Tibial nerve (tissue), 4 donors: ENCODE results near the gene ZNF148. TPM values are rescaled to one million over a fixed set of nuclear protein-coding genes. Genes with fewer than 3 reads are reported as not detected.

Source experiments
- DNase-seq, 2 donors: peaks; one replicate each; pipeline ENCODE4 v3.0.0-alpha.2; 2019; ENCODE audit warnings: low spot score in 2 of 2
- H3K27ac ChIP-seq, 4 donors: fragments of 200-600 bp; sonication (generic) in 3 of 4; one replicate each; pipeline ENCODE4 v1.5.1; 2017 to 2019; ENCODE audit warnings: mild to moderate bottlenecking in 1 of 4
- H3K27me3 ChIP-seq, 2 donors: fragments of 200-600 bp; sonication (generic) in 1 of 2; one replicate each; pipeline versions ENCODE4 v1.5.1 to v1.6.0; 2017 to 2019
- H3K36me3 ChIP-seq, 3 donors: fragments of 200-600 bp; sonication (generic); one replicate each; pipeline ENCODE4 v1.5.1; 2018 to 2019
- H3K4me1 ChIP-seq, 4 donors: fragments of 200-600 bp; sonication (generic) in 3 of 4; one replicate each; pipeline ENCODE4 v1.5.1; 2017 to 2019
- H3K4me3 ChIP-seq, 4 donors: fragments of 200-600 bp; sonication (generic) in 3 of 4; one replicate each; pipeline ENCODE4 v1.5.1; 2017 to 2019; ENCODE audit warnings: mild to moderate bottlenecking in 1 of 4, moderate library complexity in 1 of 4
- H3K9me3 ChIP-seq, 4 donors: fragments of 200-600 bp; sonication (generic) in 3 of 4; one replicate each; pipeline ENCODE4 v1.5.1; 2017 to 2019
- CTCF ChIP-seq, 5 experiments: fragments of 200-600 bp in 3 of 5; fragments of 450-650 bp in 2 of 5; sonication (generic) in 3 of 5; IDR thresholded peaks; one replicate each; pipeline ENCODE4 v1.5.1; 2016 to 2019; ENCODE audit warnings: antibody characterized with exemption in 5 of 5, mild to moderate bottlenecking in 3 of 5, moderate library complexity in 2 of 5
- EP300 ChIP-seq, 2 donors: sonication (generic); formaldehyde crosslinking; IDR thresholded peaks; one replicate each; pipeline ENCODE4 v1.6.1; 2017; ENCODE audit warnings: antibody characterized with exemption in 2 of 2, mild to moderate bottlenecking in 1 of 2
- POLR2A ChIP-seq, 2 donors: fragments of 450-650 bp; IDR thresholded peaks; one replicate each; pipeline ENCODE4 v1.6.1; 2017; ENCODE audit warnings: antibody characterized with exemption in 2 of 2, mild to moderate bottlenecking in 2 of 2, moderate library complexity in 2 of 2
- WGBS, 2 donors: methylation state at CpG; one replicate each; pipeline ENCODE4 v1.1.5; 2018; 5-methylcytosine and 5-hydroxymethylcytosine counted together
- total RNA-seq, 4 donors: library from RNA; depleted of rRNA; stranded (reverse); fragments of >200 nt; gene quantifications; one replicate each; pipeline ENCODE4 v1.1.0, GENCODE V29; 2016

Gene ZNF148
- total RNA-seq, 4 donors from 2014 or later = 19.5 to 28.0 (median 24.0) TPM

GRCh38 chr3:125324341-125324740 lies 50.8 kb downstream of the ZNF148 start:
- H3K27me3 ChIP-seq = no peaks in the 10 kb centered on the region
- peaks cover 0 to 45% (median 0%) of the 10 kb centered on the region in 3 donors for H3K36me3 ChIP-seq
- TF ChIP-seq CTCF (IDR thresholded peaks at IDR 0.05) (no peak), POLR2A (IDR thresholded peaks at IDR 0.05) (no peak), EP300 (IDR thresholded peaks at IDR 0.05) (no peak)

GRCh38 chr3:125322917-125323316 lies 52.2 kb downstream of the ZNF148 start:
- Histone ChIP-seq H3K4me3 (no peak overlapping the region), H3K4me1 (no peaks in the 10 kb centered on the region), H3K27ac (no peak overlapping the region), H3K27me3 (no peaks in the 10 kb centered on the region), H3K9me3 (peaks cover 0 to 16% (median 0%) of the 10 kb centered on the region in 4 donors), H3K36me3 (peaks cover 0 to 43% (median 0%) of the 10 kb centered on the region in 3 donors)
- WGBS, 2 donors = 95 to 96% methylated on average over 2 of the region's 2 CpGs
- TF ChIP-seq EP300 (IDR thresholded peaks at IDR 0.05) (no peak), POLR2A (IDR thresholded peaks at IDR 0.05) (no peak), CTCF (IDR thresholded peaks at IDR 0.05) (no peak)
- no peak for DNase-seq

More at GRCh38 chr3:125324341-125324740, 50.8 kb downstream of the ZNF148 start:
- WGBS, 2 donors = 59 to 63% methylated on average over 1 of the region's 1 CpG
- Histone ChIP-seq H3K9me3 (peaks cover 0 to 16% (median 0%) of the 10 kb centered on the region in 4 donors), H3K4me3 (no peak overlapping the region), H3K27ac (no peak overlapping the region), H3K4me1 (no peaks in the 10 kb centered on the region)
- no peak for DNase-seq

GRCh38 chr3:125322166-125322565 lies 53.0 kb downstream of the ZNF148 start:
- Histone ChIP-seq H3K27ac (no peak overlapping the region), H3K4me3 (no peak overlapping the region), H3K36me3 (peaks cover 0 to 40% (median 0%) of the 10 kb centered on the region in 3 donors), H3K27me3 (no peaks in the 10 kb centered on the region), H3K9me3 (peaks cover 0 to 16% (median 0%) of the 10 kb centered on the region in 4 donors), H3K4me1 (no peaks in the 10 kb centered on the region)
- TF ChIP-seq CTCF (IDR thresholded peaks at IDR 0.05) = no peak
- no peak for TF ChIP-seq EP300 (IDR thresholded peaks at IDR 0.05)
- TF ChIP-seq POLR2A (IDR thresholded peaks at IDR 0.05) = no peak
- no peak for DNase-seq
- WGBS, 2 donors = 84 to 86% methylated on average over 6 of the region's 6 CpGs

- 90 to 91% methylated on average over 2 of the region's 2 CpGs for WGBS, 2 donors
- H3K27ac ChIP-seq = no peak overlapping the region
- no peaks in the 10 kb centered on the region for H3K4me1 ChIP-seq
- H3K9me3 ChIP-seq = peaks cover 0 to 3% (median 0%) of the 10 kb centered on the region in 4 donors
- H3K36me3 ChIP-seq = peaks cover 0 to 22% (median 0%) of the 10 kb centered on the region in 3 donors
- no peak overlapping the region for H3K4me3 ChIP-seq
- DNase-seq = no peak
- TF ChIP-seq EP300 (IDR thresholded peaks at IDR 0.05) = no peak
- H3K27me3 ChIP-seq = no peaks in the 10 kb centered on the region
Observed at GRCh38 chr3:125319765-125320164, 55.4 kb downstream of the ZNF148 start.

GRCh38 chr3:125318871-125319270 lies 56.3 kb downstream of the ZNF148 start:
- TF ChIP-seq CTCF (IDR thresholded peaks at IDR 0.05) = no peak
- H3K27ac ChIP-seq = no peak overlapping the region
- H3K27me3 ChIP-seq = no peaks in the 10 kb centered on the region
- WGBS, 2 donors = 80 to 82% methylated on average over 4 of the region's 4 CpGs
- H3K4me1 ChIP-seq = no peaks in the 10 kb centered on the region
- DNase-seq = no peak
- peaks cover 0 to 16% (median 0%) of the 10 kb centered on the region in 3 donors for H3K36me3 ChIP-seq
- no peaks in the 10 kb centered on the region for H3K9me3 ChIP-seq
- H3K4me3 ChIP-seq = no peak overlapping the region
